ENCODE results near the gene TSC22D3. TPM values are rescaled to one million over a fixed set of nuclear protein-coding genes. Genes with fewer than 3 reads are reported as not detected.

Gene TSC22D3
- total RNA-seq, 2 donors from 2014 or later = 18.5 to 23.3 TPM

GRCh38 chrX:107742700-107743191 is 32.8 kb downstream of the TSC22D3 start:
- peak; percentile 58 for DNase-seq
- no peaks in the 10 kb centered on the region for H3K9me3 ChIP-seq
- TF ChIP-seq, protein P1, sequence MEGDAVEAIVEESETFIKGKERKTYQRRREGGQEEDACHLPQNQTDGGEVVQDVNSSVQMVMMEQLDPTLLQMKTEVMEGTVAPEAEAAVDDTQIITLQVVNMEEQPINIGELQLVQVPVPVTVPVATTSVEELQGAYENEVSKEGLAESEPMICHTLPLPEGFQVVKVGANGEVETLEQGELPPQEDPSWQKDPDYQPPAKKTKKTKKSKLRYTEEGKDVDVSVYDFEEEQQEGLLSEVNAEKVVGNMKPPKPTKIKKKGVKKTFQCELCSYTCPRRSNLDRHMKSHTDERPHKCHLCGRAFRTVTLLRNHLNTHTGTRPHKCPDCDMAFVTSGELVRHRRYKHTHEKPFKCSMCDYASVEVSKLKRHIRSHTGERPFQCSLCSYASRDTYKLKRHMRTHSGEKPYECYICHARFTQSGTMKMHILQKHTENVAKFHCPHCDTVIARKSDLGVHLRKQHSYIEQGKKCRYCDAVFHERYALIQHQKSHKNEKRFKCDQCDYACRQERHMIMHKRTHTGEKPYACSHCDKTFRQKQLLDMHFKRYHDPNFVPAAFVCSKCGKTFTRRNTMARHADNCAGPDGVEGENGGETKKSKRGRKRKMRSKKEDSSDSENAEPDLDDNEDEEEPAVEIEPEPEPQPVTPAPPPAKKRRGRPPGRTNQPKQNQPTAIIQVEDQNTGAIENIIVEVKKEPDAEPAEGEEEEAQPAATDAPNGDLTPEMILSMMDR (IDR thresholded peaks at IDR 0.05) = no peak
- H3K9ac ChIP-seq (ENCODE audit: low read depth in 2 of 2, low read length in 2 of 2) = peak overlapping the region; percentile 57 to 61
- H3K27ac ChIP-seq = peak overlapping the region; percentile 73
- intact Hi-C loops (cut with DNase I) = no loop called here
- no peaks in the 10 kb centered on the region for H3K27me3 ChIP-seq
- H3K4me3 ChIP-seq = no peak overlapping the region
- H3K4me1 ChIP-seq = peaks cover 4% of the 10 kb centered on the region
- H3K36me3 ChIP-seq = no peaks in the 10 kb centered on the region

DNA sequence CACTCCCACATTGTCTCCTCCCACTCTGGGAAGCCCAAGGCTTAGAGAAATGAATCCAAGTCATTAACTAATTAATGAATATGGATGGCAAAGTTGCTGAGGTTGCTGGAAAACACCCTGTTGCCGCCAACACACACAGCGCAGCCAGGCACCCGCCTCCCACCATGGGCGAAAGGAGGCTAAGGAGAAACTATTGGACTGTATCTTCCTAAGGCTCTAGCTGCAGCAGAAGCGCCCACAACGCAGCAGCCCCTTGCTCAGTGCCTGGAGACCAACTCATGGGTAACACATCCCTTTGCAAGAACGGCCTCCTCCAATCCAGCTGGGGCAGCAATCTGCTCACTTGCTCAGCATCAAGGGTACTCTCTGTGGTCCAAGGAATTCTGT is 34.2 kb downstream of the TSC22D3 start:
- Histone ChIP-seq H3K4me1 (peaks cover 4% of the 10 kb centered on the region), H3K27me3 (no peaks in the 10 kb centered on the region), H3K9me3 (no peaks in the 10 kb centered on the region), H3K36me3 (no peaks in the 10 kb centered on the region), H3K27ac (peak overlapping the region; percentile 73), H3K9ac (ENCODE audit: low read depth in 2 of 2, low read length in 2 of 2) (peak overlapping the region in 1 of 2 donors; percentile 48), H3K4me3 (no peak overlapping the region)
- TF ChIP-seq, protein P1 (IDR thresholded peaks at IDR 0.05) = no peak
- DNase-seq = no peak
- intact Hi-C loops (cut with DNase I) = no loop called here

DNA sequence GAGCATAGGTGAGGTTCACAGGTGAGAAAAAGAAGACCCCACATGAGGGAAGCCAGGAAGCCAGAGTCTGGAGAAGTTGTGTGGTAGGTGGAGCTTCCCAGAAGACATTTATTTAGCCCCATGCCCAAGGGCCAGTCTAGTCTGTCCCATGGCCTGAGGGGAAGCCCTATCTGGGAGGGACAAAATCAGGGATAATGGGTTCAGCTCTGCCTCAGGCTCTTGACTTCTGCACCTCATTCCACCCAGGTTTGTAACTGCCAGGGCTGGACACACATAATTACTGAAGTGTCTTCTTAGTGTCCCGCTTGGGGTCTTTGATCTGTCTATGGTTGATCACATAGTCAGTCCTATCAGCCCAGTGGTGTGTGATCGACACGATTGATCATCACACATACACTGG is 36.0 kb downstream of the TSC22D3 start:
- Histone ChIP-seq H3K9ac (ENCODE audit: low read depth in 2 of 2, low read length in 2 of 2) (no peak overlapping the region), H3K27me3 (no peaks in the 10 kb centered on the region), H3K36me3 (no peaks in the 10 kb centered on the region), H3K27ac (no peak overlapping the region), H3K4me3 (no peak overlapping the region), H3K4me1 (peaks cover 4% of the 10 kb centered on the region), H3K9me3 (no peaks in the 10 kb centered on the region)
- TF ChIP-seq, protein P1 (IDR thresholded peaks at IDR 0.05) = no peak
- DNase-seq = no peak
- intact Hi-C loops (cut with DNase I) = no loop called here

DNA sequence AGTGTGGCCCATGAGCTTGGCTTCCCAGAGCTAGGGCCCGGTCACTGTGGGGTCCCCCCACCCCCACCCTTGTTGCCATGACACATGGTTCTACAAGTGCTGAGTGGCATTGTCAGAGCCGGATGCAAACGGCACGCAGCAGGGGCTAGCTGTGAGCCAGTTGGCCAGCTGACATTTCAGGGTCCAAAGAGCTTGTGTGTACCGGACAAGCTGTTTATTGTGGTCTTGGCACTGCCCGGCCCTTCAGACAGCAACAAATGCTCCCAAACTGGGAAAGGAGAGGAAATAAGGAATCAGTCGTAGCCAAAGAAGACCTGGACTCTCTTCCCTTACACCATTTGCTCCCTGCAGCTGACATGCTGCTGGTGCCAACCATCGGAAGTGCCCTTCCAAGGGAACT is 36.8 kb downstream of the TSC22D3 start:
- intact Hi-C loops (cut with DNase I) = no loop called here

GRCh38 chrX:107738272-107738671 is 37.3 kb downstream of the TSC22D3 start:
- Histone ChIP-seq H3K27ac (no peak overlapping the region), H3K9ac (ENCODE audit: low read depth in 2 of 2, low read length in 2 of 2) (peak overlapping the region in 1 of 2 donors; percentile 10), H3K9me3 (no peaks in the 10 kb centered on the region), H3K36me3 (no peaks in the 10 kb centered on the region), H3K4me1 (peaks cover 4% of the 10 kb centered on the region), H3K4me3 (no peak overlapping the region), H3K27me3 (no peaks in the 10 kb centered on the region)
- DNase-seq = no peak
- intact Hi-C loops (cut with DNase I) = no loop called here
- TF ChIP-seq, protein P1 (IDR thresholded peaks at IDR 0.05) = no peak

More for the DNA sequence above, 36.8 kb downstream of the TSC22D3 start:
- H3K36me3 ChIP-seq = no peaks in the 10 kb centered on the region
- no peak overlapping the region for H3K4me3 ChIP-seq
- peak overlapping the region in 1 of 2 donors; percentile 10 for H3K9ac ChIP-seq (ENCODE audit: low read depth in 2 of 2, low read length in 2 of 2)
- no peak overlapping the region for H3K27ac ChIP-seq
- TF ChIP-seq, protein P1 (IDR thresholded peaks at IDR 0.05) = no peak
- H3K27me3 ChIP-seq = no peaks in the 10 kb centered on the region
- H3K4me1 ChIP-seq = peaks cover 4% of the 10 kb centered on the region
- no peak for DNase-seq
- no peaks in the 10 kb centered on the region for H3K9me3 ChIP-seq
